Measurements from ENCODE around the gene SULT1A4.
"Not testable (repeated sequence)": the region's sequence is repeated elsewhere in the genome, so short reads cannot be mapped to it uniquely, and the experiment has no call there.

- TF ChIP-seq LEF1 (IDR thresholded peaks at IDR 0.05; ENCODE audit: borderline replicate concordance); ELF4 (IDR thresholded peaks at IDR 0.05); SP1 (IDR thresholded peaks at IDR 0.05); BHLHE40 (IDR thresholded peaks at IDR 0.05; ENCODE audit: borderline replicate concordance); FOXK2 (IDR thresholded peaks at IDR 0.05); TARDBP (IDR thresholded peaks at IDR 0.05); ZNF384 (IDR thresholded peaks at IDR 0.05); SUZ12 (IDR thresholded peaks at IDR 0.05); FOXA1 (IDR thresholded peaks at IDR 0.05): not testable (repeated sequence)
- TF ChIP-seq, protein P1, sequence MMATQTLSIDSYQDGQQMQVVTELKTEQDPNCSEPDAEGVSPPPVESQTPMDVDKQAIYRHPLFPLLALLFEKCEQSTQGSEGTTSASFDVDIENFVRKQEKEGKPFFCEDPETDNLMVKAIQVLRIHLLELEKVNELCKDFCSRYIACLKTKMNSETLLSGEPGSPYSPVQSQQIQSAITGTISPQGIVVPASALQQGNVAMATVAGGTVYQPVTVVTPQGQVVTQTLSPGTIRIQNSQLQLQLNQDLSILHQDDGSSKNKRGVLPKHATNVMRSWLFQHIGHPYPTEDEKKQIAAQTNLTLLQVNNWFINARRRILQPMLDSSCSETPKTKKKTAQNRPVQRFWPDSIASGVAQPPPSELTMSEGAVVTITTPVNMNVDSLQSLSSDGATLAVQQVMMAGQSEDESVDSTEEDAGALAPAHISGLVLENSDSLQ (IDR thresholded peaks at IDR 0.05) = not testable (repeated sequence)
Measured at GRCh38 chr16:29506308-29506707, 46.6 kb downstream of the SULT1A4 start, which contains the start of gene NPIPB12.
